ENCODE results near the gene KPNA5. TPM values are rescaled to one million over a fixed set of nuclear protein-coding genes. Genes with fewer than 3 reads are reported as not detected.
"Not testable (repeated sequence)": the region's sequence is repeated elsewhere in the genome, so short reads cannot be mapped to it uniquely, and the experiment has no call there.

The KPNA5 gene
- total RNA-seq, 1 donor from 2014 or later: 11.4 TPM

- no peaks in the 10 kb centered on the region for H3K27me3 Mint-ChIP-seq (ENCODE audit: unreplicated experiment)
These were observed 16.5 kb downstream of the KPNA5 start for GRCh38 chr6:116697480-116697879.

GRCh38 chr6:116703888-116704287, 22.9 kb downstream of the KPNA5 start:
- H3K27ac Mint-ChIP-seq (ENCODE audit: unreplicated experiment); H3K4me3 Mint-ChIP-seq (ENCODE audit: unreplicated experiment); H3K4me1 Mint-ChIP-seq (ENCODE audit: unreplicated experiment); DNase-seq (ENCODE audit: low spot score); H3K27me3 Mint-ChIP-seq (ENCODE audit: unreplicated experiment); H3K9me3 Mint-ChIP-seq (ENCODE audit: unreplicated experiment); H3K36me3 Mint-ChIP-seq (ENCODE audit: low read depth, unreplicated experiment): not testable (repeated sequence)

More at GRCh38 chr6:116697480-116697879, 16.5 kb downstream of the KPNA5 start:
- H3K27ac Mint-ChIP-seq (ENCODE audit: unreplicated experiment): no peak overlapping the region
- peaks cover 4% of the 10 kb centered on the region for H3K4me1 Mint-ChIP-seq (ENCODE audit: unreplicated experiment)
- H3K9me3 Mint-ChIP-seq (ENCODE audit: unreplicated experiment): no peaks in the 10 kb centered on the region
- H3K4me3 Mint-ChIP-seq (ENCODE audit: unreplicated experiment): no peak overlapping the region
- peaks cover 8% of the 10 kb centered on the region for H3K36me3 Mint-ChIP-seq (ENCODE audit: low read depth, unreplicated experiment)
- DNase-seq (ENCODE audit: low spot score): no peak
- TF ChIP-seq CTCF (IDR thresholded peaks at IDR 0.05; ENCODE audit: unreplicated experiment): no peak

GRCh38 chr6:116705917-116706316, 24.9 kb downstream of the KPNA5 start:
- Mint-ChIP-seq H3K4me3 (ENCODE audit: unreplicated experiment) (no peak overlapping the region), H3K36me3 (ENCODE audit: low read depth, unreplicated experiment) (no peaks in the 10 kb centered on the region), H3K9me3 (ENCODE audit: unreplicated experiment) (no peaks in the 10 kb centered on the region), H3K27ac (ENCODE audit: unreplicated experiment) (no peak overlapping the region), H3K4me1 (ENCODE audit: unreplicated experiment) (no peaks in the 10 kb centered on the region), H3K27me3 (ENCODE audit: unreplicated experiment) (no peaks in the 10 kb centered on the region)
- no peak for TF ChIP-seq CTCF (IDR thresholded peaks at IDR 0.05; ENCODE audit: unreplicated experiment)
- DNase-seq (ENCODE audit: low spot score): no peak

- H3K27me3 Mint-ChIP-seq (ENCODE audit: unreplicated experiment): no peaks in the 10 kb centered on the region
- no peak for DNase-seq (ENCODE audit: low spot score)
- no peaks in the 10 kb centered on the region for H3K9me3 Mint-ChIP-seq (ENCODE audit: unreplicated experiment)
- no peak overlapping the region for H3K27ac Mint-ChIP-seq (ENCODE audit: unreplicated experiment)
- no peak for TF ChIP-seq CTCF (IDR thresholded peaks at IDR 0.05; ENCODE audit: unreplicated experiment)
- H3K4me3 Mint-ChIP-seq (ENCODE audit: unreplicated experiment): no peak overlapping the region
- H3K4me1 Mint-ChIP-seq (ENCODE audit: unreplicated experiment): peaks cover 5% of the 10 kb centered on the region
- H3K36me3 Mint-ChIP-seq (ENCODE audit: low read depth, unreplicated experiment): peaks cover 12% of the 10 kb centered on the region
These were observed 33.3 kb downstream of the KPNA5 start for GRCh38 chr6:116714296-116714695.

- Mint-ChIP-seq H3K4me1 (ENCODE audit: unreplicated experiment) (peaks cover 5% of the 10 kb centered on the region), H3K27ac (ENCODE audit: unreplicated experiment) (no peak overlapping the region), H3K36me3 (ENCODE audit: low read depth, unreplicated experiment) (peaks cover 12% of the 10 kb centered on the region), H3K27me3 (ENCODE audit: unreplicated experiment) (no peaks in the 10 kb centered on the region), H3K9me3 (ENCODE audit: unreplicated experiment) (no peaks in the 10 kb centered on the region), H3K4me3 (ENCODE audit: unreplicated experiment) (no peak overlapping the region)
- no peak for TF ChIP-seq CTCF (IDR thresholded peaks at IDR 0.05; ENCODE audit: unreplicated experiment)
- DNase-seq (ENCODE audit: low spot score): no peak
These were observed 33.8 kb downstream of the KPNA5 start for GRCh38 chr6:116714761-116715160.

- no peak overlapping the region for H3K4me3 Mint-ChIP-seq (ENCODE audit: unreplicated experiment)
- TF ChIP-seq CTCF (IDR thresholded peaks at IDR 0.05; ENCODE audit: unreplicated experiment): no peak
- H3K4me1 Mint-ChIP-seq (ENCODE audit: unreplicated experiment): no peaks in the 10 kb centered on the region
- no peak overlapping the region for H3K27ac Mint-ChIP-seq (ENCODE audit: unreplicated experiment)
- DNase-seq (ENCODE audit: low spot score): no peak
- no peaks in the 10 kb centered on the region for H3K9me3 Mint-ChIP-seq (ENCODE audit: unreplicated experiment)
- H3K36me3 Mint-ChIP-seq (ENCODE audit: low read depth, unreplicated experiment): peaks cover 6% of the 10 kb centered on the region
- no peaks in the 10 kb centered on the region for H3K27me3 Mint-ChIP-seq (ENCODE audit: unreplicated experiment)
These were observed 45.9 kb downstream of the KPNA5 start for GRCh38 chr6:116726947-116727346.

All from endothelial cell (in vitro differentiated cells).